Esophagus squamous epithelium (tissue), 5 donors: ENCODE results near the gene GFOD2. TPM values are rescaled to one million over a fixed set of nuclear protein-coding genes. Genes with fewer than 3 reads are reported as not detected.

Source experiments
- DNase-seq: peaks from one replicate; lab custom pipeline; 2025; lab: John Stamatoyannopoulos, UW
- H3K27ac ChIP-seq, 4 donors: fragments of 200-600 bp; sonication (generic); one replicate each; pipeline ENCODE4 v1.5.1; 2016 to 2019; ENCODE audit warnings: mild to moderate bottlenecking in 1 of 4
- H3K27me3 ChIP-seq, 4 donors: fragments of 200-600 bp; sonication (generic); 1 replicate in 3 of 4; 2 replicates in 1 of 4; pipeline versions ENCODE4 v1.5.1 to v1.6.0; 2017 to 2021; ENCODE audit warnings: antibody characterized with exemption in 1 of 4
- H3K36me3 ChIP-seq, 3 donors: fragments of 200-600 bp; sonication (generic); one replicate each; pipeline ENCODE4 v1.5.1; 2016 to 2019
- H3K4me1 ChIP-seq, 3 donors: fragments of 200-600 bp; sonication (generic); one replicate each; pipeline ENCODE4 v1.5.1; 2017 to 2019
- H3K4me3 ChIP-seq, 4 donors: fragments of 200-600 bp; sonication (generic); 1 replicate in 3 of 4; 2 replicates in 1 of 4; pipeline ENCODE4 v1.5.1; 2016 to 2019; ENCODE audit warnings: mild to moderate bottlenecking in 2 of 4, moderate library complexity in 1 of 4
- H3K9me3 ChIP-seq, 3 donors: fragments of 200-600 bp; sonication (generic); one replicate each; pipeline ENCODE4 v1.5.1; 2016 to 2019
- POLR2A ChIP-seq, 4 donors: fragments of 450-650 bp; IDR thresholded peaks; one replicate each; pipeline ENCODE4 v1.6.1; 2017; ENCODE audit warnings: antibody characterized with exemption in 4 of 4, mild to moderate bottlenecking in 4 of 4, moderate library complexity in 3 of 4
- WGBS, 2 donors: methylation state at CpG; one replicate each; pipeline ENCODE4 v1.1.5; 2018; 5-methylcytosine and 5-hydroxymethylcytosine counted together
- intact Hi-C: fragments of 100-400 bp; cut with DNase I; formaldehyde crosslinking; loops from one replicate; pipeline ENCODE4 v1.15.0; 2022
- total RNA-seq, 4 donors: library from RNA; depleted of rRNA; stranded (reverse); fragments of >200 nt; gene quantifications; one replicate each; pipeline ENCODE4 v1.1.0, GENCODE V29; 2016
- TF ChIP-seq, protein P1 (sequence below), 6 experiments: fragments of 450-650 bp in 4 of 6; fragments of 200-600 bp in 2 of 6; sonication (generic) in 2 of 6; IDR thresholded peaks; one replicate each; pipeline ENCODE4 v1.5.1; 2016 to 2019; ENCODE audit warnings: antibody characterized with exemption in 6 of 6, mild to moderate bottlenecking in 4 of 6, moderate library complexity in 4 of 6
- donor health status: DM: yes; HTN: yes; CAD: no.

GFOD2 gene
- total RNA-seq, 4 donors from 2014 or later, result 26.1 to 63.3 (median 37.3) TPM

DNA sequence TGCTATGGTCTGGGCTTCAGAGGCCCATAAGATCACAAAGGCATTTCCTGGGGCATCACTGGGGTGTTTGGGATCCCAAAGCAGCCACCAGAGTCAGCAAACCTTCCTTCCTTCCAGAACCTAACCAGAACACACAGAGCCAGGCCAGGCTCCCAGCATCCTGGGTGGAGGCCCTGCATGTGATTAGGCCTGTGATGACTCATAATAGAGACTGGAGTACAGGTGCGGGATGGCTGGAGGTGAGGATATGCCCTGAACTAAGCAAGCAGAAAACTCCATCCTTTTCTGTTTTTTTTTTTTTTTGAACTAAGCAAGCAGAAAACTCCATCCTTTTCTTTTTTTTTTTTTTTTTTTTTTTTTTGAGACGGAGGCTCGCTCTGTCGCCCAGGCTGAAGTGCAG is 17.7 kb upstream of the GFOD2 start:
- Histone ChIP-seq H3K36me3 (peaks cover 0 to 94% (median 0%) of the 10 kb centered on the region in 3 donors), H3K9me3 (no peaks in the 10 kb centered on the region), H3K4me1 (no peaks in the 10 kb centered on the region), H3K4me3 (no peak overlapping the region), H3K27me3 (no peaks in the 10 kb centered on the region), H3K27ac (no peak overlapping the region)
- TF ChIP-seq POLR2A (IDR thresholded peaks at IDR 0.05), result no peak
- TF ChIP-seq, protein P1, sequence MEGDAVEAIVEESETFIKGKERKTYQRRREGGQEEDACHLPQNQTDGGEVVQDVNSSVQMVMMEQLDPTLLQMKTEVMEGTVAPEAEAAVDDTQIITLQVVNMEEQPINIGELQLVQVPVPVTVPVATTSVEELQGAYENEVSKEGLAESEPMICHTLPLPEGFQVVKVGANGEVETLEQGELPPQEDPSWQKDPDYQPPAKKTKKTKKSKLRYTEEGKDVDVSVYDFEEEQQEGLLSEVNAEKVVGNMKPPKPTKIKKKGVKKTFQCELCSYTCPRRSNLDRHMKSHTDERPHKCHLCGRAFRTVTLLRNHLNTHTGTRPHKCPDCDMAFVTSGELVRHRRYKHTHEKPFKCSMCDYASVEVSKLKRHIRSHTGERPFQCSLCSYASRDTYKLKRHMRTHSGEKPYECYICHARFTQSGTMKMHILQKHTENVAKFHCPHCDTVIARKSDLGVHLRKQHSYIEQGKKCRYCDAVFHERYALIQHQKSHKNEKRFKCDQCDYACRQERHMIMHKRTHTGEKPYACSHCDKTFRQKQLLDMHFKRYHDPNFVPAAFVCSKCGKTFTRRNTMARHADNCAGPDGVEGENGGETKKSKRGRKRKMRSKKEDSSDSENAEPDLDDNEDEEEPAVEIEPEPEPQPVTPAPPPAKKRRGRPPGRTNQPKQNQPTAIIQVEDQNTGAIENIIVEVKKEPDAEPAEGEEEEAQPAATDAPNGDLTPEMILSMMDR (IDR thresholded peaks at IDR 0.05), result no peak
- intact Hi-C loops, result no loop called here
- no peak for DNase-seq
- 54 to 79% methylated on average over 1 to 3 of the region's 4 CpGs for WGBS, 2 donors

DNA sequence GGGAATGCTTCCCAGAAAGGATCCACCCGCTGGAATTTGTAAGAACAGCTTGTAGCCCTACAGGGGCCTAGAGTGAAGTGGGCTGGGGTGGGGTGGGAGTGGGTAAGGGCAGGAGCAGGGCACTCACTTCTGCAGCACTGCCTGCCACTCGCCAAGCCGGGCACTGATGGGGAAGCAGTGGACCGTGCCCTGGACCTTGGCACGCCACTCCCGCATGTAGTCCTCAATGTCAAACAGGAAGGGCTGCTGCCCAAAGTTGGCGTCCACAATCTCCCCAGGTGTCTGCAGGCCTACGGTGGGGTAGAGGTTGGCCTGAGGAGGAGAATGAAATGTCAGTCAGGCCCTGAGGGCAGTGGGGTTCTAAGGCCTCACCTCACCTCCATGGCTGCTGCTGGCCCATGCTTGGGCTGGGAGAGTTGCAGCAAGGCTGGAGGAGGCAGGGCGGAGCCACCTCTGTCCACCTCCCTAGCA is 15.7 kb upstream of the GFOD2 start:
- H3K27ac ChIP-seq, result no peak overlapping the region
- intact Hi-C loops, result no loop called here
- H3K4me3 ChIP-seq, result no peak overlapping the region
- 69% methylated on average over 2 of the region's 9 CpGs; no CpG with 5 or more reads in 1 of the 2 donors for WGBS, 2 donors
- no peak for TF ChIP-seq POLR2A (IDR thresholded peaks at IDR 0.05)
- TF ChIP-seq, protein P1 (IDR thresholded peaks at IDR 0.05), result no peak
- no peak for DNase-seq
- H3K9me3 ChIP-seq, result no peaks in the 10 kb centered on the region
- no peaks in the 10 kb centered on the region for H3K4me1 ChIP-seq
- no peaks in the 10 kb centered on the region for H3K27me3 ChIP-seq
- H3K36me3 ChIP-seq, result peaks cover 4 to 94% (median 8%) of the 10 kb centered on the region in 3 donors

DNA sequence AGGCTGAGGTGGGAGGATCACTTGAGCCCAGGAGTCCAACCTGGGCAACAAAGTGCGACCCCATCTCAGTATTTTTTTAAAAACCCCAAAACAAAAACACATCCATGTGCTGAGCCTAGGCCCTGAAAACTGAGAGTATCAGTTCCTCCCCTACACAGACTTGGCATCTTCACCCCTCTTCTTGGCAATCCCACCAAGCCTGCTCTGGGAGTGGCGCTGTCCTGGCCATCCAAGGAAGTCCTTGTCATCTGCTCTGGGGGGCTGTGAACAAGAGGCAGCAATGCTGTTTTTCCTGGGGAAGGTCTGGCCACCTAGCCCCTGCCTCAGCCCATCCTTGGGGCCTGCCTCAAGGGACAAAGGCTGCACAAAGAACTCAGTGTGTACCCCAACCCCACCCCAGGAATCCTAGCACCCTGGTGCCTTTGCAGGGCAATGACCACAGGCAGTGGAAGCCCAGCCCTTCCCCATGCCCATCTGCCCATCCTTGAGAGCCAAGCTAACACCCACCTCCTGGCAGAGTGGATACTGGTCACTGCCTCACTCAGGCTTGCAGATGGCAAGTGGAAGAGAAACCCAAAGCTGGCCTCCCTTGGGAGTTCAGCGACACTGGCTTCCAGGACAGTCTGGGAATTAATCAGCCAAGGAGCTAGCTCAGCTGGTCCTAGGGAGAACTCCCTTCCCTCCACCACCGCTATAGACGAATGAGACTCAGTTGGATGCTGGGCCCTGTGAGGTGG is 14.8 kb upstream of the GFOD2 start:
- no peak for TF ChIP-seq POLR2A (IDR thresholded peaks at IDR 0.05)
- TF ChIP-seq, protein P1 (IDR thresholded peaks at IDR 0.05), result no peak
- WGBS, 2 donors, result 86 to 100% methylated on average over 2 to 4 of the region's 5 CpGs

DNA sequence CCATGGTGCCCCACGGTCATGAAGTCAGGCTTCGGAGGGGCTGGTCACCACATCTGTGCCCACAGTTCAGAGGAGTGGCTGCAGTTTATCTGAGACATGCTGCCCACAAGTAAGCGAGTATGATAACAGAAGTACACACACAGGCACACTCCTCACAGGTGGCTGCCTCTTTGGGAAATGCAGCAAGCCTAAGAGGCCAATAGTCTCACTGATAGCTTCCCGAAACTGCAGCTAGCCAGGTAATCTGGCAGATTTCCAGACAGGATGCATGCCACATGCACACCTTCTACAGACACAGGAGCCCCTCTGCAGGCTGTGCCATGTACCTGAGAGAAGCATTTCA is 12.6 kb upstream of the GFOD2 start:
- H3K4me1 ChIP-seq, result no peaks in the 10 kb centered on the region
- 85 to 90% methylated on average over 3 of the region's 4 CpGs for whole genome bisulfite sequencing, 2 donors
- no peaks in the 10 kb centered on the region for H3K9me3 ChIP-seq
- H3K36me3 ChIP-seq, result peaks cover 34 to 100% (median 36%) of the 10 kb centered on the region in 3 donors
- no peak for TF ChIP-seq POLR2A (IDR thresholded peaks at IDR 0.05)
- TF ChIP-seq, protein P1 (IDR thresholded peaks at IDR 0.05), result no peak
- H3K27ac ChIP-seq, result no peak overlapping the region
- intact Hi-C loops, result no loop called here
- DNase-seq, result no peak
- H3K27me3 ChIP-seq, result no peaks in the 10 kb centered on the region
- H3K4me3 ChIP-seq, result no peak overlapping the region

More for the DNA sequence above, 14.8 kb upstream of the GFOD2 start:
- H3K4me3 ChIP-seq, result no peak overlapping the region
- intact Hi-C loops, result no loop called here
- H3K27me3 ChIP-seq, result no peaks in the 10 kb centered on the region
- DNase-seq, result no peak
- no peaks in the 10 kb centered on the region for H3K9me3 ChIP-seq
- no peak overlapping the region for H3K27ac ChIP-seq
- no peaks in the 10 kb centered on the region for H3K4me1 ChIP-seq
- peaks cover 13 to 94% (median 17%) of the 10 kb centered on the region in 3 donors for H3K36me3 ChIP-seq

DNA sequence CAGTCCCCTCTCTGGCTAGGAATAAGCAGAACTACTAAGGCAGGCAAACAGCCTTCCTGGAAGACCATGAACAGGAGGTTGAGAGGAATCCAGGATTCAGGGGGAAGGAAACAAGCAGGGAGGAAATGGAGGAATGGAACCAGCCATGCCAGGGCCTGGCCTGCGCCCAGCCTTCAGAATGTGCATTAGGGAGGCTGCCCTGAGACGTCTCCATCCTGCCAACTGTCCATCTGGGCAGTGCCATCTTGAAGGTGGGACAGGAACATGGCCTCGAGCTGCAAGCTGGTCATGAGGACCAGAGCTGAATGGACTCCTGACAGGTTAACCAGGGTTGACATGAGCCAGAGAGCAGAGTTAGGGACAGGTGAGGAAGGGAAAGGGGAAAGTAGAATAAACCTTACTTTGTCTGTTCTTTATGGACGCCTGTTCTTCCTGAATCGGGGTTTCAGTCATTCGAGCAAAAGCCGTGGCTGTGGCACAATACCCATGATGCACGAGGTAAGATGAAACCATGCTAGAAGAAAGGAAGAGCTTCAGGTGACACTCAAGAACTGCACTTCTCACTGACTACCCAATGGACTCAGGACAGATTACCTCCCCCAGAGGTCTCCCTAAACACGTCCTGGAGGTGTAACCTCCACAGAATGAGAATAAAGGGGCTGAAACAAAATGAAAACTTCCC is 12.1 kb upstream of the GFOD2 start:
- peaks cover 39 to 100% (median 41%) of the 10 kb centered on the region in 3 donors for H3K36me3 ChIP-seq
- intact Hi-C loops, result no loop called here
- WGBS, 2 donors, result 80 to 88% methylated on average over 8 to 9 of the region's 9 CpGs

More for the DNA sequence above, 12.1 kb upstream of the GFOD2 start:
- TF ChIP-seq, protein P1 (IDR thresholded peaks at IDR 0.05), result no peak
- no peak for TF ChIP-seq POLR2A (IDR thresholded peaks at IDR 0.05)
- H3K27me3 ChIP-seq, result no peaks in the 10 kb centered on the region
- no peaks in the 10 kb centered on the region for H3K9me3 ChIP-seq
- H3K4me3 ChIP-seq, result no peak overlapping the region
- H3K27ac ChIP-seq, result no peak overlapping the region
- no peak for DNase-seq
- no peaks in the 10 kb centered on the region for H3K4me1 ChIP-seq
